ACC112 (cell line): Measurements from ENCODE around the gene ARHGEF39.
"Not testable (repeated sequence)": the region's sequence is repeated elsewhere in the genome, so short reads cannot be mapped to it uniquely, and the experiment has no call there.

Experiments
- H2AFZ ChIP-seq: fragments of 200-600 bp; sonication (generic); one replicate; pipeline ENCODE4 v1.6.0; 2017; ENCODE audit warnings: antibody characterized with exemption, low read length; ENCODE audit not compliant: unreplicated experiment
- H3K27ac ChIP-seq: fragments of 200-600 bp; sonication (generic); 2 replicates; pipeline ENCODE4 v1.5.1; 2014; ENCODE audit warnings: low read depth, mild to moderate bottlenecking, antibody characterized with exemption, low read length, moderate library complexity
- H3K27me3 ChIP-seq: fragments of 200-600 bp; sonication (generic); 2 replicates; pipeline ENCODE4 v1.6.1; 2014; ENCODE audit warnings: mild to moderate bottlenecking, antibody characterized with exemption, low read length, moderate library complexity, mixed read lengths; ENCODE audit not compliant: insufficient read depth
- H3K36me3 ChIP-seq: fragments of 200-600 bp; sonication (generic); 2 replicates; pipeline ENCODE4 v1.6.1; 2016; ENCODE audit warnings: mild to moderate bottlenecking, antibody characterized with exemption, low read length, moderate library complexity, mixed read lengths; ENCODE audit not compliant: insufficient read depth
- H3K4me1 ChIP-seq: fragments of 200-600 bp; sonication (generic); one replicate; pipeline ENCODE4 v1.6.1; 2016; ENCODE audit warnings: low read length, mixed read lengths; ENCODE audit not compliant: insufficient read depth, unreplicated experiment, control insufficient read depth
- H3K4me3 ChIP-seq: fragments of 200-600 bp; sonication (generic); 2 replicates; pipeline ENCODE4 v1.5.1; 2014; ENCODE audit warnings: mild to moderate bottlenecking, low read depth, low read length
- H3K79me2 ChIP-seq: fragments of 200-600 bp; sonication (generic); one replicate; pipeline ENCODE4 v1.6.0; 2016; ENCODE audit warnings: low read length; ENCODE audit not compliant: control insufficient read depth, unreplicated experiment, insufficient read depth

Gene ARHGEF39

GRCh38 chr9:35638751-35639150, 26.2 kb downstream of the ARHGEF39 start:
- not testable (repeated sequence) for H3K27me3 ChIP-seq, H3K36me3 ChIP-seq, H3K4me1 ChIP-seq, H3K79me2 ChIP-seq, H3K4me3 ChIP-seq, H3K27ac ChIP-seq, H2AFZ ChIP-seq

DNA sequence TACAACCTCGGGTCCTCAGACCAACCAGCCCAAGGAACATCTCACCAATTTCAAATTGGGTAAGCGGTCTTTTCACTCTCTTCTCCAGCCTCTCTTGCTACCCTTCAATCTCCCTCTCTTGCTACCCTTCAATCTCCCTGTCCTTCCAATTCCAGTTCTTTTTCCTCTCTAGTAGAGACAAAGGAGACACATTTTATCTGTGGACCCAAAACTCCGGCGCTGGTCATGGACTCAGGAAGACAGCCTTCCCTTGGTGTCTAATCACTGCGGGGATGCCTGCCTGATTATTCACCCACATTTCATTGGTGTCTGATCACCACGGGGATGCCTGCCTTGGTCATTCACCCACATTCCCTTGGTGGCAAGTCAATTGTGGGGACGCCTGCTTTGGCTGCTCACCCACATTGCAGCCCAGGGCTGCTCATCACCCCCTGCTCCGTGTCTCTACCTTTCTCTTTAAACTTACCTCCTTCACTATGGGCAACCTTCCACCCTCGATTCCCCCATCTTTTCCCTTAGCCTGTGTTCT, 27.5 kb downstream of the ARHGEF39 start:
- H3K79me2 ChIP-seq, H3K36me3 ChIP-seq, H3K27me3 ChIP-seq, H3K4me1 ChIP-seq, H3K4me3 ChIP-seq, H2AFZ ChIP-seq, H3K27ac ChIP-seq: not testable (repeated sequence)

GRCh38 chr9:35636877-35637246, 28.1 kb downstream of the ARHGEF39 start:
- not testable (repeated sequence) for H3K4me1 ChIP-seq, H3K79me2 ChIP-seq, H3K4me3 ChIP-seq, H3K27ac ChIP-seq, H3K27me3 ChIP-seq, H2AFZ ChIP-seq, H3K36me3 ChIP-seq

GRCh38 chr9:35636135-35636876, 28.7 kb downstream of the ARHGEF39 start:
- Histone ChIP-seq H3K79me2 (no peaks in the 10 kb centered on the region), H2AFZ (no peak overlapping the region), H3K27me3 (no peaks in the 10 kb centered on the region), H3K4me3 (no peak overlapping the region), H3K27ac (no peak overlapping the region), H3K4me1 (no peaks in the 10 kb centered on the region), H3K36me3 (no peaks in the 10 kb centered on the region)

DNA sequence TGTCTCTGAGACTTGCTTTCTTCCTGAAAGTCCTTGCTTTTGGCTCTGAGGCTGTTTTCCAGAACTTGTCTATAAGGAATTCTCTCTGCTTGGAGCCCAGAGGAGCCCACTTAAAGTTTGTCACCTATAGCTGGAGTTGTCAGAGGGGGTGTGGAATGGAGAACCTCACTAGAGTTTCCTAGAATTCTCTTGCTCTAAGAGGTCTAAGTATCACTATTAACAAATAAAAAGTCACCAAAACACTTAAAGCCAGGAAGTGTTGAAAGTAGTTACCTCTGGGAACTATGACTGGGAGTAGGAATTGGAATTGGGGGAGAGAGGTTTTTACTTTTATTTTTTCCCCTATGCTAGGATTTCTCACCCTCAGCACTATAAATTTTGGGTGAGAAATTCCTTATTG, 29.3 kb downstream of the ARHGEF39 start:
- Histone ChIP-seq H3K27me3 (no peaks in the 10 kb centered on the region), H3K36me3 (no peaks in the 10 kb centered on the region), H3K79me2 (no peaks in the 10 kb centered on the region), H3K4me3 (no peak overlapping the region), H3K27ac (no peak overlapping the region), H2AFZ (no peak overlapping the region), H3K4me1 (no peaks in the 10 kb centered on the region)

- H2AFZ ChIP-seq = no peak overlapping the region
These were observed 35.4 kb downstream of the ARHGEF39 start for GRCh38 chr9:35629597-35629996.

GRCh38 chr9:35628389-35628991, 36.5 kb downstream of the ARHGEF39 start:
- H3K4me1 ChIP-seq = no peaks in the 10 kb centered on the region
- H2AFZ ChIP-seq = no peak overlapping the region
- no peaks in the 10 kb centered on the region for H3K36me3 ChIP-seq
- H3K4me3 ChIP-seq = no peak overlapping the region
- H3K27me3 ChIP-seq = no peaks in the 10 kb centered on the region
- no peak overlapping the region for H3K27ac ChIP-seq
- H3K79me2 ChIP-seq = no peaks in the 10 kb centered on the region

More at GRCh38 chr9:35629597-35629996, 35.4 kb downstream of the ARHGEF39 start:
- Histone ChIP-seq H3K4me3 (no peak overlapping the region), H3K79me2 (no peaks in the 10 kb centered on the region), H3K36me3 (no peaks in the 10 kb centered on the region), H3K27me3 (no peaks in the 10 kb centered on the region), H3K27ac (no peak overlapping the region), H3K4me1 (no peaks in the 10 kb centered on the region)

DNA sequence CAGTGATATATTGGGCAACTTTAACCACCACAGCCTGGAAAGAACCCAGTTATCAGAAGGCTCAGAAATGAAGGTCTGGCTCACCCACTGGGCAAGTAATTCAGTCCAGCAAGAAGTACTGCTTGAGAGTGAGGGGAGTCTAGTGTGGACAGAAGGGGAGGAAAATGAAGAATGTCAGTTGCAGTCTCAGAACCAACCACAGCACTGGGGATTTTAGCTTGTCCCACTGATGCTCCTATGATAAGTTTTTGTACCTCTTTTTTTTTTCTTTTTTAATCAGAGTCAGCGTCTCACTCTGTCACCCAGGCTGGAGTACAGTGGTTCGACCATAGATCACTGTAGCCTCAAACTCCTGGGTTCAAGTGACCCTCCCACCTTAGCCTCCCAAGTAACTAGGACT, 37.4 kb downstream of the ARHGEF39 start:
- Histone ChIP-seq H3K4me3 (no peak overlapping the region), H3K27ac (no peak overlapping the region), H3K27me3 (no peaks in the 10 kb centered on the region), H2AFZ (no peak overlapping the region), H3K79me2 (no peaks in the 10 kb centered on the region), H3K36me3 (no peaks in the 10 kb centered on the region), H3K4me1 (no peaks in the 10 kb centered on the region)

- peaks cover 32% of the 10 kb centered on the region for H3K27me3 ChIP-seq
- H3K36me3 ChIP-seq = no peaks in the 10 kb centered on the region
- H3K27ac ChIP-seq = no peak overlapping the region
- no peak overlapping the region for H2AFZ ChIP-seq
- no peaks in the 10 kb centered on the region for H3K4me1 ChIP-seq
- H3K79me2 ChIP-seq = no peaks in the 10 kb centered on the region
- no peak overlapping the region for H3K4me3 ChIP-seq
These were observed 45.2 kb downstream of the ARHGEF39 start for GRCh38 chr9:35619800-35620158.

GRCh38 chr9:35618854-35619799, 45.9 kb downstream of the ARHGEF39 start:
- Histone ChIP-seq H3K4me3 (no peak overlapping the region), H3K36me3 (no peaks in the 10 kb centered on the region), H3K27me3 (peaks cover 37% of the 10 kb centered on the region), H2AFZ (no peak overlapping the region), H3K27ac (no peak overlapping the region), H3K4me1 (no peaks in the 10 kb centered on the region), H3K79me2 (no peaks in the 10 kb centered on the region)
